Thymus (tissue), 11 donors: Measurements from ENCODE around the gene GRIK4. TPM values are rescaled to one million over a fixed set of nuclear protein-coding genes. Genes with fewer than 3 reads are reported as not detected.

ENCODE experiments used
- DNase-seq, 9 donors: peaks; one replicate each; pipeline ENCODE4 v3.0.0-alpha.2; 2013; ENCODE audit warnings: low spot score in 9 of 9, low read depth in 6 of 9, missing footprints in 1 of 9
- H3K27ac ChIP-seq, 2 donors: one replicate each; pipeline ENCODE4 v1.5.1; 2013; ENCODE audit warnings: control low read depth in 1 of 2, low read depth in 1 of 2, low read length in 1 of 2, mild to moderate bottlenecking in 1 of 2, moderate library complexity in 1 of 2
- H3K27me3 ChIP-seq, 2 donors: one replicate each; pipeline ENCODE4 v1.5.1; 2013; ENCODE audit warnings: low read length in 1 of 2; ENCODE audit not compliant: control insufficient read depth in 2 of 2, insufficient read depth in 1 of 2
- H3K36me3 ChIP-seq, 2 donors: one replicate each; pipeline ENCODE4 v1.5.1; 2013; ENCODE audit warnings: low read length in 1 of 2, mild to moderate bottlenecking in 1 of 2, moderate library complexity in 1 of 2; ENCODE audit not compliant: control insufficient read depth in 2 of 2, insufficient read depth in 2 of 2
- H3K4me1 ChIP-seq, 2 donors: one replicate each; pipeline ENCODE4 v1.5.1; 2013; ENCODE audit warnings: low read length in 2 of 2; ENCODE audit not compliant: control insufficient read depth in 2 of 2, insufficient read depth in 2 of 2
- H3K4me3 ChIP-seq, 2 donors: one replicate each; pipeline ENCODE4 v1.5.1; 2013; ENCODE audit warnings: low read length in 2 of 2, control low read depth in 1 of 2, mild to moderate bottlenecking in 1 of 2
- H3K9me3 ChIP-seq, 2 donors: one replicate each; pipeline ENCODE4 v1.5.1; 2013; ENCODE audit warnings: low read length in 1 of 2, mild to moderate bottlenecking in 1 of 2; ENCODE audit not compliant: control insufficient read depth in 2 of 2, insufficient read depth in 1 of 2
- WGBS: extraction: QIAGEN DNeasy Blood & Tissue Kit; methylation state at CpG from one replicate; pipeline ENCODE4 v1.1.7; 2013; 5-methylcytosine and 5-hydroxymethylcytosine counted together
- polyA plus RNA-seq: library from polyadenylated mRNA; stranded (reverse); fragments of 200-250 nt; gene quantifications from one replicate; pipeline ENCODE4 v1.2.3, GENCODE V29; 2013
- total RNA-seq: library from RNA; stranded (reverse); fragments of 120-200 nt; gene quantifications from one replicate; pipeline ENCODE4 v1.2.4, GENCODE V29; 2013
- donor health status: healthy.

GRIK4 gene
- total and polyA plus RNA-seq, 2 donors = 0.11 to 0.19 TPM

DNA sequence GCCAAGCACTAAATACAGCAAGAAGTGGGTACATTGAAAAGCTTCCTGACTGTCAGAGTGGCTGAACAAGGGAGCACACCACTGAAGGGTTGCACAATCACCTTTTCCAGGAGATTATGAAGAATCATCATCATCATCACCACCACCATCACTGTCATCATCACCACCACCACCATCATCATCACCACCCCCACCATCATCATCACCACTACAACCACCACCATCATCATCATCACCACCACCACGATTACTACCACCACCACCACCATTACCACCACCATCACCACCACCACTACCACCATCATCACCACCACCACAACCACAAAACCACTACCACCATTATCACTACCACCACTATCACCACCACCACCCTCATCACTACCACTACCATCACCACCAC lies 364.4 kb downstream of the GRIK4 start:
- H3K27ac ChIP-seq = no peak overlapping the region
- no peaks in the 10 kb centered on the region for H3K36me3 ChIP-seq
- DNase-seq = no peak
- H3K4me3 ChIP-seq = no peak overlapping the region
- 100% methylated on average over 1 of the region's 1 CpG for WGBS
- H3K27me3 ChIP-seq = no peaks in the 10 kb centered on the region
- H3K4me1 ChIP-seq = no peaks in the 10 kb centered on the region
- H3K9me3 ChIP-seq = no peaks in the 10 kb centered on the region

DNA sequence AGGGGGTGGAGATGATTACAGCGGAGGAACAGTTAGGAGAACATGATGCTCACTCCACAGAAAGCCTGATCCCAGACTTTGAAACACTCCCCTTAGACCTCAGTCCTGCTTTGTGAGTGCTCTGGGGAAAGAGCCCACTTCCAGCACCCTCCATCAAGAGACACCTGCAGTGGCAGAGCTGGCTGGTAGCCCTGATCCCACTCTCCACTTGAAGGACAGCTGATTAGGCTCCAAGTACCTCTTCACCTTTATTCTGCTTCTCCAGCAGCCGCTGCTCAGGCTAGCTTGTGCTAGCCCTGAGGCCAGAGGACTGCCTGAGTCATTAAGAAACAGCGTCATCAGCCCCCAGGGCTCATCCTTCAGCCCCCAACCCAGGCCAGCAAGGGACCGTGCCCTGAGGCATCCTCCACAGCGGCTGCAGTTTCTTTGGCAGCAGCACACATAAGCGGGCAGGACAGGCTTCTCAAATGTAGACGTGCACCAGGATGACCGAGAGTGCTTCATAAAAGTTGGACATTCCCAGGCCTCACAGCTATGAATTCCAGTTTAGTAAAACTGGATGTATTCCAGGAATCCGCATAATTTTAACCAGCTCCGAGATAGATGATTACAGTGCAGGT lies 366.3 kb downstream of the GRIK4 start:
- H3K9me3 ChIP-seq = no peaks in the 10 kb centered on the region
- H3K4me1 ChIP-seq = no peaks in the 10 kb centered on the region
- no peak for DNase-seq
- 92% methylated on average over 10 of the region's 10 CpGs for WGBS
- H3K36me3 ChIP-seq = no peaks in the 10 kb centered on the region
- no peak overlapping the region for H3K4me3 ChIP-seq
- peaks cover 0 to 2% of the 10 kb centered on the region in 2 donors for H3K27me3 ChIP-seq
- no peak overlapping the region for H3K27ac ChIP-seq

DNA sequence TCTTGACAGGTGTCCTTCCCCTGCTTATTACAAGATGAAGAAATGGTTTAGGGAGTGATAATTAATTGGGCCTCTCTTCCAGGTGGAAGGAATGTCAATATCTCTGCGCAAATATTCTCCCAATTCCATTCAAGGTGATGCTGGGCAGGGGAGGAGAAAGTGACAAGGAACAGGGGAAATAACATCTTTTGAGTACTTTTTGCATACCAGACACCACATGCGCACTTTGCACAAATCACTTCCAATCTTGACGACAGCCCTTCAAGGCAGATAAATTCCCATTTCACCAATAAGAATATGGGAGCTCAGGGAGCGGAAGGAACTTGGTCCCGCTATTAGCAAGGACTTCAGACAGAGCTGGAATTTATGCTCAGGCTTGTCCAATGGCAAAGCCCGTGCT lies 367.2 kb downstream of the GRIK4 start:
- DNase-seq = no peak
- H3K27ac ChIP-seq = no peak overlapping the region
- no peaks in the 10 kb centered on the region for H3K9me3 ChIP-seq
- no peaks in the 10 kb centered on the region for H3K4me1 ChIP-seq
- no peak overlapping the region for H3K4me3 ChIP-seq
- no peaks in the 10 kb centered on the region for H3K36me3 ChIP-seq
- peaks cover 0 to 6% of the 10 kb centered on the region in 2 donors for H3K27me3 ChIP-seq
- WGBS = 88% methylated on average over 6 of the region's 6 CpGs

DNA sequence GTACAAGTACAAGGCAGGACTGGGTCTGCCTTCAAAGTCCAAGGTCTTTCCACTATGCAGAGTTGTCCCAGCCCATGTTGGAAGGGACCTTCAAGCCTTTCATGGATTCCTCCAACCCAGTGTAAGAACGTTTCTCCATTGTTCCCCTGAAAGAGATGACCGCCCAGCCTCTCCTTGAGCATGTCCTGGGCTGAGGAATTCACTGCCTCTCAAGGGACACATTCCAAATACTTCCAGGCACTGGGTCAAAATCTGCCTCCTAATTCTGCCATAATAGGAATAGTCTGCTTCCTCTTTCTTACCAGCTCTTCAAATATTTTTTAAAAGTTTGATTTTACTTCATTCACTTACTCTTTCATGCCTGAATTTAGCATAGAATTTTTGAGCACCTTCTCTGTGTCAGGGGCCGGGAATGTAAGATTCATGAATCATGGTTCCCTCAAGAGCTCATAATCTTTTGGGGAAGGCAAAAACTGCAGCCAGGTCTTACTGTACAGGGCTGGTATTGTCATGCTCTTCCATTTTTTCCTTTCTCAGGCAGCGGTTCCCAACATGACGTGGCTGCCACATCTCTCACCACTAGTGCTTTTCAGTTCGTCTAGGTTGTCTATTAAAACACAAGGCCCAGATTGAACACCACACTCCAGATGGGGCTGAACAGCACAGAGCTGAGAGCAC lies 369.1 kb downstream of the GRIK4 start:
- 87% methylated on average over 6 of the region's 6 CpGs for WGBS
- Histone ChIP-seq H3K4me3 (no peak overlapping the region), H3K27me3 (peaks cover 0 to 9% of the 10 kb centered on the region in 2 donors), H3K27ac (no peak overlapping the region), H3K9me3 (no peaks in the 10 kb centered on the region), H3K36me3 (no peaks in the 10 kb centered on the region), H3K4me1 (no peaks in the 10 kb centered on the region)
- no peak for DNase-seq

DNA sequence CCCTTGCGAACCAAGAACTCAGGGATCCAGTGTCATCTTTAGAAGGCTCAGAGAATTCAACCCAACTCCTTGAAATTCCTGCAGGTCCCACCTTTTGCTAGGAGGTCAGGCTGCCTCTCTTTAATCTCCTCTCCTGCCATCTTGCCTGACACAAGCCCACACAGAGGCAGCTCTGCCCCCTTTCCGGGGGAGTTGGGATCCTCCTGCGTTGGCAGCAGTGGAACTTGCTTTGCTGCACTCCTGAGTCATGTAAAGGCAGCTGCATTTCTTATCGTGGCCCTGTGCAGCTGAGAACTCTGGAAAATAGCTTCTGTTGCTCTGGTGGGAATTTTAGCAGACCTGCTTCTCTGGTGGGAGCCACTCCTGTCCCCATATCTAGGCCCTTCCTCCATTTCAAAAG lies 370.0 kb downstream of the GRIK4 start:
- 82% methylated on average over 4 of the region's 4 CpGs for WGBS
- no peaks in the 10 kb centered on the region for H3K9me3 ChIP-seq

DNA sequence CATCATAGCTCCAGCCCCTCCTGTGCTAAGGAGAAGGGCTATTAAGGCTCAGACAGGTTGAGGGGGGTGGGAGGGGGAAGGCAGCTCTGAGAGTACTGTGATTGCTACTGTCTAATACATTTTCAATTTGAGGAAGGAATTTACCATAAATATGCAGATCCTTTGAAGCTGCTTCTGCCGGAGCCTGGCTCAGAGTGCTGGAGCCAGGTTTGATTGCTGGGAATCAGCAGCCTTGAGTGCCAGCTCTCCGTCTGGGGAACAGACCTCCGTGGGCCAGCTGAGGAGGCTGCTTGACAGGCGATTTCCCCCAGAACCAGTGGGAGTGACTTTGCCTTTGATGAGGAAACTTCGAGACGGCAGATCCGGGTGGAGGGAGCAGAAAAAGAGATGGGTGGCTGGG lies 370.6 kb downstream of the GRIK4 start:
- Histone ChIP-seq H3K4me3 (no peak overlapping the region), H3K27me3 (peaks cover 0 to 9% of the 10 kb centered on the region in 2 donors), H3K36me3 (no peaks in the 10 kb centered on the region), H3K4me1 (no peaks in the 10 kb centered on the region), H3K9me3 (no peaks in the 10 kb centered on the region), H3K27ac (no peak overlapping the region)
- 64% methylated on average over 7 of the region's 7 CpGs for WGBS
- no peak for DNase-seq

More for the DNA sequence above, 370.0 kb downstream of the GRIK4 start:
- Histone ChIP-seq H3K4me1 (no peaks in the 10 kb centered on the region), H3K27ac (no peak overlapping the region), H3K36me3 (no peaks in the 10 kb centered on the region), H3K4me3 (no peak overlapping the region), H3K27me3 (peaks cover 0 to 9% of the 10 kb centered on the region in 2 donors)
- no peak for DNase-seq

DNA sequence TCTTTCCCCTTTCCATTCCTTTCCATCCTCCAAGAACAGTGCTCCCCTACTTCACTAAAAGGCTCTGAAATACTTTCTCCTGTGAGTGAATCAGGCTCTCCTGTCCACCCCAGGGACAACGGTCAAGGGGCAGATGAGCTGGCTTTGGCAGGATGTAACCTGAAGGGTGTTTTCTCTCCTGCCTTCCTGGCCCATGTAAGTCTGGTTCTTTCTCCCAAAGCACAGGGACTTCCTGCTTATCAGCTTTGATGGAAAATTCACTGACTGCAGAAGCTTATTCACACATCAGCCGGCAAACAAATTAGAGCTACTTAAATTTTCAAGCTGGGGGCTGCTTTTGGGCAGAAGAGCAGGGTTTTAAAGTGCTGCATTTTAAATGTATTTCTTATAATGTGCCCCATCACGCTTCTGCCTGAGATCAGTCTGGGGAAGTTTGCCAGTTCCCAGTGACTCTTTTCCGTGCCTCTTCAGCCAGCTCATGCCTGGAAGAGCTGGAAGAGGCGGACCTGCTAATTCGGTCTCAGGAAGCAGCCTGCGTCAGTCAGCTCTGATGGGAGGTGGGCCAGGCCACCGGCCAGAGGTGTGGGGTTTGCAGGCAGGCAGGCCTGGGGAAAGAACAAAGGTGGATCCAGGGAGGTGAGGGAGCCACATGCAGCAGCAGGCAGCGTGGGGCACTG lies 372.0 kb downstream of the GRIK4 start:
- H3K27ac ChIP-seq = no peak overlapping the region
- H3K4me3 ChIP-seq = no peak overlapping the region
- peaks cover 0 to 9% of the 10 kb centered on the region in 2 donors for H3K27me3 ChIP-seq
- no peaks in the 10 kb centered on the region for H3K9me3 ChIP-seq
- no peaks in the 10 kb centered on the region for H3K4me1 ChIP-seq
- WGBS = 70% methylated on average over 9 of the region's 9 CpGs
- no peaks in the 10 kb centered on the region for H3K36me3 ChIP-seq
- no peak for DNase-seq

DNA sequence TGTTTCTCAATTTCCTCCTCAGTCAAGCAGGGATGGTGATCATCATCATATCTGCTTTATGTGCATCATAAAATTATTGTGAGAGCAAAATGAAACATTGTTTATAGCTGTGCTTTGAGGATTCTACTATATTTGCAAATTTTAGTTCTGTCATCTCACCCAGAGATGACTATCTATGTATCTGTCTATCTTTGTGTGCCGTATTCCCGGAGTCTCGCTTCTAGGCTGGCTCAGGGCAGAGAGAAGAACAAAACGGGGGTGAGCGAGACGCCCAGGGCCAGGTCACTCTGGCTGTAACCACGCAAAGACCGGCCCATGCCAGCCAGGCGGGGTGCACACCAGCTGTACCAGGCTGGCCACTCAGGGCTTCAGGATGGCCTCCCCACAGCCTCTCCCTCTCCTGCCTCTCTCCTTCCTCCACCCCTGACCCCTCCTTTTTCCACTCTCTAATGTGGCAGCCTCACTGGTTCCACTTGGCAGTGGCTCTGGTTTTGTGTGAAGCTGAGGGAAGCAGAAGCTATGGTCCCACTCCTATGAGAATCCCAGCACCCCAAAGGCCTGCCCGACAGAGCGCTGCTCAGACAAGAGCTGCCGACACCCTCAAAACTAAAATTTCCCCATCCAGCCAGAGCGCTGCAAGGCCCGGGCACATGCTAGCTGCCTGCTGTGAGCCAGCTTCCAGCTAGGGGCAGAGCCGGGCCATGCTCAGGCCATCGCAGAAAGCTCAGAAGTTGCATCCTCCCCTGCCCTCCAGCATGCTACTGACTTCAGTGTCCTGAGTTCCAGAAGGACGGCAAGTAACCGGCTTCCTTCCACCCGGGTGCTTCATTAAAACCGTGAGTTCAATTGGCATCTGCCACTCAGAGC lies 372.8 kb downstream of the GRIK4 start:
- WGBS = 90% methylated on average over 20 of the region's 20 CpGs
- Histone ChIP-seq H3K9me3 (no peaks in the 10 kb centered on the region), H3K4me1 (no peaks in the 10 kb centered on the region), H3K4me3 (no peak overlapping the region), H3K27ac (no peak overlapping the region), H3K36me3 (no peaks in the 10 kb centered on the region), H3K27me3 (peaks cover 0 to 9% of the 10 kb centered on the region in 2 donors)
- DNase-seq = no peak
